Esophagus squamous epithelium (tissue), 4 donors: ENCODE data around the gene SEPTIN10.

Experiments
- CTCF ChIP-seq, 6 experiments: fragments of 450-650 bp in 4 of 6; fragments of 200-600 bp in 2 of 6; sonication (generic) in 2 of 6; IDR thresholded peaks; one replicate each; pipeline ENCODE4 v1.5.1; 2016 to 2019; ENCODE audit warnings: antibody characterized with exemption in 6 of 6, mild to moderate bottlenecking in 4 of 6, moderate library complexity in 4 of 6
- POLR2A ChIP-seq, 4 donors: fragments of 450-650 bp; IDR thresholded peaks; one replicate each; pipeline ENCODE4 v1.6.1; 2017; ENCODE audit warnings: antibody characterized with exemption in 4 of 4, mild to moderate bottlenecking in 4 of 4, moderate library complexity in 3 of 4

GRCh38 chr2:109494351-109494750, 119.4 kb downstream of the SEPTIN10 start:
- TF ChIP-seq CTCF (IDR thresholded peaks at IDR 0.05) = no peak
- no peak for TF ChIP-seq POLR2A (IDR thresholded peaks at IDR 0.05)
